OCI-LY7 (cell line): Measurements from ENCODE around the gene FUT8. TPM values are rescaled to one million over a fixed set of nuclear protein-coding genes. Genes with fewer than 3 reads are reported as not detected.

Experiments
- BruUV-seq: library from RNA; stranded (reverse); fragments of 400-500 nt; replicated peaks from 2 replicates; lab custom pipeline; 2021; lab: Mats Ljungman, UMichigan
- CTCF ChIA-PET: fragments of 300-600 bp; sonication (Branson Sonifier 250); formaldehyde crosslinking; loops from one replicate; lab custom pipeline; 2022; ENCODE audit warnings: antibody characterized with exemption; ENCODE audit not compliant: unreplicated experiment; lab: Charles Lee
- POLR2A ChIA-PET: fragments of 300-600 bp; sonication (Branson Sonifier 250); formaldehyde crosslinking; loops from one replicate; lab custom pipeline; 2022; ENCODE audit warnings: antibody characterized with exemption; lab: Charles Lee
- DNase-seq: peaks from one replicate; pipeline ENCODE4 v3.0.0-alpha.2; 2015; ENCODE audit warnings: low spot score
- H2AFZ ChIP-seq: fragments of 200-600 bp; sonication (generic), shearing (Covaris generic); 2 replicates; pipeline ENCODE4 v1.6.1; 2014; ENCODE audit warnings: mild to moderate bottlenecking, antibody characterized with exemption, low read length, moderate library complexity
- H3K27ac ChIP-seq: fragments of 200-600 bp; sonication (generic); 2 replicates; pipeline ENCODE4 v1.5.1; 2014; ENCODE audit warnings: mixed run types, low read depth, mild to moderate bottlenecking, moderate library complexity, low read length, inconsistent platforms; ENCODE audit not compliant: poor library complexity, severe bottlenecking
- H3K36me3 ChIP-seq: fragments of 200-600 bp; sonication (generic); 2 replicates; pipeline ENCODE4 v1.6.1; 2014; ENCODE audit warnings: mild to moderate bottlenecking, antibody characterized with exemption, low read length, moderate library complexity, mixed read lengths; ENCODE audit not compliant: insufficient read depth
- H3K4me1 ChIP-seq: fragments of 200-600 bp; sonication (generic); 2 replicates; pipeline ENCODE4 v1.5.1; 2014; ENCODE audit warnings: mild to moderate bottlenecking, low read length; ENCODE audit not compliant: insufficient read depth, poor library complexity, severe bottlenecking
- H3K4me2 ChIP-seq: fragments of 200-600 bp; sonication (generic); 2 replicates; pipeline ENCODE4 v1.6.1; 2014; ENCODE audit warnings: mild to moderate bottlenecking, low read length
- H3K4me3 ChIP-seq: fragments of 200-600 bp; sonication (generic); 2 replicates; pipeline ENCODE4 v1.5.1; 2014; ENCODE audit warnings: mild to moderate bottlenecking, low read depth, low read length; ENCODE audit not compliant: poor library complexity, severe bottlenecking
- H3K79me2 ChIP-seq: fragments of 200-600 bp; sonication (generic); 2 replicates; pipeline ENCODE4 v1.6.1; 2016; ENCODE audit warnings: low read depth, mild to moderate bottlenecking, low read length, moderate library complexity, mixed read lengths; ENCODE audit not compliant: insufficient read depth
- H3K9me2 ChIP-seq: fragments of 200-600 bp; sonication (generic); 2 replicates; pipeline ENCODE4 v1.6.1; 2016; ENCODE audit warnings: mild to moderate bottlenecking, low read length, mixed read lengths; ENCODE audit not compliant: insufficient read depth
- H3K9me3 ChIP-seq: fragments of 200-600 bp; sonication (generic); 2 replicates; pipeline ENCODE4 v1.6.1; 2014; ENCODE audit warnings: mild to moderate bottlenecking, mixed run types, low read length, mixed read lengths
- H4K20me1 ChIP-seq: fragments of 200-600 bp; sonication (generic); 2 replicates; pipeline ENCODE4 v1.6.1; 2014; ENCODE audit warnings: mild to moderate bottlenecking, antibody characterized with exemption, low read length, moderate library complexity, mixed read lengths; ENCODE audit not compliant: insufficient read depth
- EZH2phosphoT487 ChIP-seq: fragments of 200-600 bp; sonication (generic); IDR thresholded peaks from 2 replicates; pipeline ENCODE4 v1.6.1; 2018; ENCODE audit warnings: low read depth, borderline replicate concordance, mild to moderate bottlenecking, mixed run types, antibody characterized with exemption, low read length, moderate library complexity, mixed read lengths
- intact Hi-C: fragments of 100-400 bp; cut with micrococcal nuclease; formaldehyde crosslinking; loops from one replicate; pipeline ENCODE4 v1.10.0; 2022; ENCODE audit not compliant: unreplicated experiment
- total RNA-seq, 2 experiments: library from RNA; depleted of rRNA in 1 of 2; stranded (reverse); fragments of >200 nt in 1 of 2; shearing (Covaris generic) in 1 of 2; gene quantifications; 2 replicates each; pipeline ENCODE4 v1.2.3, GENCODE V29; 2014 to 2022
- TF ChIP-seq, protein P1 (sequence below): fragments of 200-600 bp; sonication (generic); conservative IDR thresholded peaks from 2 replicates; pipeline ENCODE4 v1.5.1; 2014; ENCODE audit warnings: mild to moderate bottlenecking, antibody characterized with exemption, low read length, moderate library complexity, mixed read lengths

Gene FUT8
- total RNA-seq, 2 experiments from 2014 or later: 90.3 to 174 TPM

DNA sequence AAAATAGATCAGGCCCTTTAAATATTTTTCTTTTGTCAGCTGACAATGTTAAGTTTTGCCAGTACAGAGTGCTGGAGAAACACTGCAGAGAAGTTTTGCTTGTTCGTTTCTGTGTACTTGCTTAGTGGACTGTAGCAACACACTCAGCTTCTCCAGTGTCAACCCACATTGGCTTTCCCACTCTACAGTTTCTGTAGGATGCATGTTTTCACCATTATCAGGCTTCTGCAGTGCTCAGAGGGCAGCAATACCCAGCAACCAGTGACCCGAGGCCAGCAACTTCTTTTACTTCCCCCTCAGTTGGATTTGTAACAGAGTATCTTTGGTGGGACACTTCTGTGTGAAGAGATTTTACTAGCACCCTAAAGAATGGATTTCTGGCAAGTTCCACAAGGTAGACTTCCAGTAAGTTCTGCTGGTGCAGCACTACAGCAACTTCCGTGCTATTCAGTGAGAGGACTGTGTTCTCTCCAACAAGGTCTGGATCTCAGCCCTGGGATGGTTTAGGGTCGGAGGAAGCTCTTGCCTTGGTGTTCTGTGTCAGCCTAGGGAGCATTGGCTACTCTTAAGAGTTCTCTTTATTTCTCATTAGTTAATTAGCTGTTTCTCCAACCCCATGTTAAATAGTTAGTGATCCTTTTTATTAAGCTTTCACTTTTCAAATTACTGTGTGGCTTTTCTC lies 70.4 kb downstream of the FUT8 start:
- Histone ChIP-seq H3K9me3 (no peaks in the 10 kb centered on the region; the same call in 1 of the 2 replicates), H3K4me2 (peak overlapping the region; percentile 4; the same call in 1 of the 2 replicates), H3K4me3 (no peak overlapping the region), H3K79me2 (peaks cover 100% of the 10 kb centered on the region), H2AFZ (no peak overlapping the region), H3K9me2 (no peaks in the 10 kb centered on the region), H3K36me3 (peaks cover 78% of the 10 kb centered on the region), H3K27ac (no peak overlapping the region), H4K20me1 (peaks cover 33% of the 10 kb centered on the region), H3K4me1 (peaks cover 52% of the 10 kb centered on the region)
- POLR2A ChIA-PET: interaction anchor here (0.6 to 2.4 kb wide), 6 partner anchors 10 to 94 kb away, joined by 3 to 11 read pairs (median 5); no protein-coding TSS in a partner anchor
- no TSS peak for BruUV-seq
- TF ChIP-seq, protein P1, sequence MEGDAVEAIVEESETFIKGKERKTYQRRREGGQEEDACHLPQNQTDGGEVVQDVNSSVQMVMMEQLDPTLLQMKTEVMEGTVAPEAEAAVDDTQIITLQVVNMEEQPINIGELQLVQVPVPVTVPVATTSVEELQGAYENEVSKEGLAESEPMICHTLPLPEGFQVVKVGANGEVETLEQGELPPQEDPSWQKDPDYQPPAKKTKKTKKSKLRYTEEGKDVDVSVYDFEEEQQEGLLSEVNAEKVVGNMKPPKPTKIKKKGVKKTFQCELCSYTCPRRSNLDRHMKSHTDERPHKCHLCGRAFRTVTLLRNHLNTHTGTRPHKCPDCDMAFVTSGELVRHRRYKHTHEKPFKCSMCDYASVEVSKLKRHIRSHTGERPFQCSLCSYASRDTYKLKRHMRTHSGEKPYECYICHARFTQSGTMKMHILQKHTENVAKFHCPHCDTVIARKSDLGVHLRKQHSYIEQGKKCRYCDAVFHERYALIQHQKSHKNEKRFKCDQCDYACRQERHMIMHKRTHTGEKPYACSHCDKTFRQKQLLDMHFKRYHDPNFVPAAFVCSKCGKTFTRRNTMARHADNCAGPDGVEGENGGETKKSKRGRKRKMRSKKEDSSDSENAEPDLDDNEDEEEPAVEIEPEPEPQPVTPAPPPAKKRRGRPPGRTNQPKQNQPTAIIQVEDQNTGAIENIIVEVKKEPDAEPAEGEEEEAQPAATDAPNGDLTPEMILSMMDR: no peak
- TF ChIP-seq EZH2phosphoT487: no peak
- CTCF ChIA-PET: no interaction called here
- DNase-seq: no peak
- intact Hi-C loops: no loop called here

DNA sequence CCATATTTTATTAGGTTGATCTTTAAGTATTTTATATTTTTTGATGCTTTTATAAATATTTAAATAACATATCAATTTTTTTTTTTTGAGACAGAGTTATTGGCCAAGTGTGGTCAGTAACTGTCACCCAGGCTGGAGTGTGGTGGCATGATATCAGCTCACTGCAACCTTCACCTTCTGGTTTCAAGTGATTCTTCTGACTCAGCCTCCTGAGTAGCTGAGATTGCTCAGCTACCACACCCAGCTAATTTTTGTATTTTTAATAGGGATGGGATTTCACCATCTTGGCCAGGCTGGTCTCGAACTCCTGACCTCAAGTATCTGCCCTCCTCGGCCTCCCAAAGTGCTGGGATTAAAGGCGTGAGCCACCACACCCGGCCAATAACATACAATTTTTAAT lies 71.1 kb downstream of the FUT8 start:
- Histone ChIP-seq H3K36me3 (peaks cover 73% of the 10 kb centered on the region), H3K9me3 (no peaks in the 10 kb centered on the region; the same call in 1 of the 2 replicates), H3K79me2 (peaks cover 100% of the 10 kb centered on the region), H3K4me1 (peaks cover 52% of the 10 kb centered on the region), H2AFZ (no peak overlapping the region), H3K9me2 (no peaks in the 10 kb centered on the region), H4K20me1 (peaks cover 27% of the 10 kb centered on the region), H3K27ac (no peak overlapping the region), H3K4me3 (no peak overlapping the region), H3K4me2 (no peak overlapping the region)
- intact Hi-C loops: no loop called here
- CTCF ChIA-PET: no interaction called here
- POLR2A ChIA-PET: interaction anchor here (2.4 kb wide), 1 partner anchor 9 kb away, joined by 11 read pairs; no protein-coding TSS in a partner anchor
- TF ChIP-seq, protein P1: no peak
- TF ChIP-seq EZH2phosphoT487: no peak
- DNase-seq: no peak
- no TSS peak for BruUV-seq

DNA sequence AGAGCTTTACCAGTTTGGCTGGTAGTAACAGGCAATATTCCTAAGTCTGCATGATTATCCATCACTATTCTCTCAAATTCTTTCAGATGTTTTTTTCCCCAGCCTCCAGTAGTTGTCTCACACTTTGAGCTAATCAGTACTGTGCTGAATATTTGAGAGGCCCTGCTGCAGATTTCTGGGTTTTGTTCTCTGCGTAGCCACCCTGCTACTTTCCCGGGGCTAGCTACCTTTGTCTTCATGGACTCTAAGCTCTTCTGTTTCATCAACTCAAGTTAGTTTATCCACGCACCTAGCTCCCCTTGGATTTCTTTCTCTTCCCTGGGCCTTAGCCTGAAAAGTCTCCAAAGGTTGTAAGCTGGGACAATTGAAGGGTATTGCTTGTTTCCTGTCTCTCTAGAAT lies 73.0 kb downstream of the FUT8 start:
- Histone ChIP-seq H3K9me2 (no peaks in the 10 kb centered on the region), H3K27ac (no peak overlapping the region), H3K4me1 (peaks cover 45% of the 10 kb centered on the region), H3K36me3 (peaks cover 72% of the 10 kb centered on the region), H3K9me3 (peaks cover 7% of the 10 kb centered on the region; the same call in 1 of the 2 replicates), H4K20me1 (peaks cover 15% of the 10 kb centered on the region; the same call in 1 of the 2 replicates), H3K79me2 (peaks cover 100% of the 10 kb centered on the region), H3K4me2 (no peak overlapping the region), H2AFZ (no peak overlapping the region), H3K4me3 (no peak overlapping the region)
- CTCF ChIA-PET: no interaction called here
- no TSS peak for BruUV-seq
- DNase-seq: no peak
- POLR2A ChIA-PET: interaction anchor here (0.6 to 1.9 kb wide), 5 partner anchors 9 to 138 kb away, joined by 3 to 9 read pairs (median 5); no protein-coding TSS in a partner anchor
- TF ChIP-seq, protein P1: no peak
- no peak for TF ChIP-seq EZH2phosphoT487
- intact Hi-C loops: no loop called here
